A549 treated with CORT108297 at 1 μM for 4 hours (cell line): ENCODE results near the gene DLEU7. TPM values are rescaled to one million over a fixed set of nuclear protein-coding genes. Genes with fewer than 3 reads are reported as not detected.

Experiments
- total RNA-seq: library from RNA; stranded (reverse); fragments of 200-300 nt; extraction: Qiagen RNA extraction; gene quantifications from 5 replicates; pipeline ENCODE4 v1.2.3, GENCODE V29; 2022

Gene DLEU7
- total RNA-seq = not detected in 5 replicates

DNA sequence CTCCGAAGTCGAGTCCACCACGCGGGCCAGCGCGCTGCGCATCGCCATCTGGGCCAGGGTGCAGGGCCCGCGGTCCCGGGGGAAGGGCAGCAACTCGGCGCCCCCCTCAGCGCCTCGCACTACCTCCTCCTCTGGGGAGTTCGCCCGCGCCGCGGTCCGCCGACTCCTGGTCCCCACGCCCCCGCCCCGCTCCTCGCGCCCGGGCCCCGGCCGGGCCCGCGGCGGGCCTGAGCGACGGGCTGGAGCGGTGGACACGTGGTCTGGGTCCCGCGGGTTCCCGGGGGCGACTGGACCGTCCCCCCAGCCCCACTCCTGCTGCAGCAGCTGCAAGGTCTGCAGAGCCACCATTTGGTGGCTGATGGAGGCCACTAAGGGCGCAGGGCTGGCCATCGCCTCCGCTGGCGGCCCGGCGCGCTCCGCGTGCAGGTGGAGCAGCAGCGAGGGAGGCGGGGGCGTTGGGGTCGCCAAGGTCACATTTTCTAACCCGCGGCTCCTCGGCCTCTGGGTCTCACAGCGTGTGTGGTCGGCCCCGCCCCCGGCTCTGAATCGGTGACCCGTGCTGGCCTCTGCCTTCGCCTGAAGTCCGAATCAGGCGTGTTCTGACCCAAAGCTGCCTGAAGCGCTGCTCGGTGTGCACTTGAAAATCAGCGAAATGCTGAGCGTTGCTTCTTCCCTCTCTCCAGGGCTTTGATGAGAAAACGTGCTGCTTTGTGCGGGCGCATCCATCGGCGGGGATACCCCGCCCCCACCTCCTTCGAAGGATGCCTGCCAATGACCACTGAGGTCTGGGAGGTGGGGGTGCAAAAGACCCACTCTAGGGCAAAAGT, at the start of gene DLEU7:
Gene DLEU7, minus strand, starts transcription at position 436 of the 827 bp plus-strand sequence. Its CDS starts 46 bp downstream, at position 390.

Other genes starting within 250 kb of the DLEU7 start
- gene RNASEH2B, start 66.1 kb upstream of the DLEU7 start, total RNA-seq = 26.7 to 29.3 TPM (median 27.5 TPM) in 5 replicates